K562 treated with DMSO at 1 percent for 24 hours (cell line): ENCODE data around the gene SRGN. TPM values are rescaled to one million over a fixed set of nuclear protein-coding genes. Genes with fewer than 3 reads are reported as not detected.

Experiments
- total RNA-seq: library from RNA; unstranded; fragments of 300-600 nt; gene quantifications from 2 replicates; pipeline ENCODE4 v1.2.3, GENCODE V29; 2022; ENCODE audit warnings: low read depth; ENCODE audit not compliant: insufficient read depth

Gene SRGN
- 130 and 143 TPM in 2 replicates for total RNA-seq

GRCh38 chr10:69087590-69088470 lies at the start of gene SRGN:
Gene SRGN (plus strand): TSS chr10:69088103. CDS start chr10:69088158, 55 bp downstream.

GRCh38 chr10:69123747-69124562 lies 36.1 kb downstream of the SRGN start, which contains the start of gene VPS26A:
Gene VPS26A (plus strand): TSS chr10:69124178. CDS start chr10:69124278, 100 bp downstream.

Other genes with a start within 250 kb of the SRGN start
- 33.7 and 36.0 TPM in 2 replicates for gene DDX50, start 186.8 kb upstream of the SRGN start, total RNA-seq
- 47.5 and 51.7 TPM in 2 replicates for gene DDX21, start 131.9 kb upstream of the SRGN start, total RNA-seq
- 25.7 and 30.8 TPM in 2 replicates for gene KIFBP, start 99.3 kb upstream of the SRGN start, total RNA-seq
- gene VPS26A, start 36.1 kb downstream of the SRGN start, total RNA-seq, result 36.8 and 45.0 TPM in 2 replicates
- 28.2 and 35.1 TPM in 2 replicates for gene SUPV3L1, start 92.1 kb downstream of the SRGN start, total RNA-seq
- gene HKDC1, start 132.2 kb downstream of the SRGN start, total RNA-seq, result 0.16 and 0.20 TPM in 2 replicates
- 193 and 196 TPM in 2 replicates for gene HK1, start 190.4 kb downstream of the SRGN start, total RNA-seq